OCI-LY7 (cell line): ENCODE results near the gene CLDN24. TPM values are rescaled to one million over a fixed set of nuclear protein-coding genes. Genes with fewer than 3 reads are reported as not detected.

ENCODE experiments used
- BruUV-seq: library from RNA; stranded (reverse); fragments of 400-500 nt; replicated peaks from 2 replicates; lab custom pipeline; 2021; lab: Mats Ljungman, UMichigan
- CTCF ChIA-PET: fragments of 300-600 bp; sonication (Branson Sonifier 250); formaldehyde crosslinking; loops from one replicate; lab custom pipeline; 2022; ENCODE audit warnings: antibody characterized with exemption; ENCODE audit not compliant: unreplicated experiment; lab: Charles Lee
- POLR2A ChIA-PET: fragments of 300-600 bp; sonication (Branson Sonifier 250); formaldehyde crosslinking; loops from one replicate; lab custom pipeline; 2022; ENCODE audit warnings: antibody characterized with exemption; lab: Charles Lee
- DNase-seq: peaks from one replicate; pipeline ENCODE4 v3.0.0-alpha.2; 2015; ENCODE audit warnings: low spot score
- H2AFZ ChIP-seq: fragments of 200-600 bp; sonication (generic), shearing (Covaris generic); 2 replicates; pipeline ENCODE4 v1.6.1; 2014; ENCODE audit warnings: mild to moderate bottlenecking, antibody characterized with exemption, low read length, moderate library complexity
- H3K27ac ChIP-seq: fragments of 200-600 bp; sonication (generic); 2 replicates; pipeline ENCODE4 v1.5.1; 2014; ENCODE audit warnings: mixed run types, low read depth, mild to moderate bottlenecking, moderate library complexity, low read length, inconsistent platforms; ENCODE audit not compliant: poor library complexity, severe bottlenecking
- H3K36me3 ChIP-seq: fragments of 200-600 bp; sonication (generic); 2 replicates; pipeline ENCODE4 v1.6.1; 2014; ENCODE audit warnings: mild to moderate bottlenecking, antibody characterized with exemption, low read length, moderate library complexity, mixed read lengths; ENCODE audit not compliant: insufficient read depth
- H3K4me1 ChIP-seq: fragments of 200-600 bp; sonication (generic); 2 replicates; pipeline ENCODE4 v1.5.1; 2014; ENCODE audit warnings: mild to moderate bottlenecking, low read length; ENCODE audit not compliant: insufficient read depth, poor library complexity, severe bottlenecking
- H3K4me2 ChIP-seq: fragments of 200-600 bp; sonication (generic); 2 replicates; pipeline ENCODE4 v1.6.1; 2014; ENCODE audit warnings: mild to moderate bottlenecking, low read length
- H3K4me3 ChIP-seq: fragments of 200-600 bp; sonication (generic); 2 replicates; pipeline ENCODE4 v1.5.1; 2014; ENCODE audit warnings: mild to moderate bottlenecking, low read depth, low read length; ENCODE audit not compliant: poor library complexity, severe bottlenecking
- H3K79me2 ChIP-seq: fragments of 200-600 bp; sonication (generic); 2 replicates; pipeline ENCODE4 v1.6.1; 2016; ENCODE audit warnings: low read depth, mild to moderate bottlenecking, low read length, moderate library complexity, mixed read lengths; ENCODE audit not compliant: insufficient read depth
- H3K9me2 ChIP-seq: fragments of 200-600 bp; sonication (generic); 2 replicates; pipeline ENCODE4 v1.6.1; 2016; ENCODE audit warnings: mild to moderate bottlenecking, low read length, mixed read lengths; ENCODE audit not compliant: insufficient read depth
- H3K9me3 ChIP-seq: fragments of 200-600 bp; sonication (generic); 2 replicates; pipeline ENCODE4 v1.6.1; 2014; ENCODE audit warnings: mild to moderate bottlenecking, mixed run types, low read length, mixed read lengths
- H4K20me1 ChIP-seq: fragments of 200-600 bp; sonication (generic); 2 replicates; pipeline ENCODE4 v1.6.1; 2014; ENCODE audit warnings: mild to moderate bottlenecking, antibody characterized with exemption, low read length, moderate library complexity, mixed read lengths; ENCODE audit not compliant: insufficient read depth
- CTCF ChIP-seq: fragments of 200-600 bp; sonication (generic); conservative IDR thresholded peaks from 2 replicates; pipeline ENCODE4 v1.5.1; 2014; ENCODE audit warnings: mild to moderate bottlenecking, antibody characterized with exemption, low read length, moderate library complexity, mixed read lengths
- EZH2phosphoT487 ChIP-seq: fragments of 200-600 bp; sonication (generic); IDR thresholded peaks from 2 replicates; pipeline ENCODE4 v1.6.1; 2018; ENCODE audit warnings: low read depth, borderline replicate concordance, mild to moderate bottlenecking, mixed run types, antibody characterized with exemption, low read length, moderate library complexity, mixed read lengths
- intact Hi-C: fragments of 100-400 bp; cut with micrococcal nuclease; formaldehyde crosslinking; loops from one replicate; pipeline ENCODE4 v1.10.0; 2022; ENCODE audit not compliant: unreplicated experiment
- total RNA-seq, 2 experiments: library from RNA; depleted of rRNA in 1 of 2; stranded (reverse); fragments of >200 nt in 1 of 2; shearing (Covaris generic) in 1 of 2; gene quantifications; 2 replicates each; pipeline ENCODE4 v1.2.3, GENCODE V29; 2014 to 2022

The CLDN24 gene
- total RNA-seq, 2 experiments from 2014 or later, result not detected

GRCh38 chr4:183295711-183296110 is 26.5 kb downstream of the CLDN24 start:
- Histone ChIP-seq H3K4me3 (no peak overlapping the region), H3K4me1 (no peaks in the 10 kb centered on the region), H3K4me2 (no peak overlapping the region), H3K9me3 (no peaks in the 10 kb centered on the region), H2AFZ (no peak overlapping the region), H3K9me2 (no peaks in the 10 kb centered on the region), H3K79me2 (no peaks in the 10 kb centered on the region), H3K36me3 (no peaks in the 10 kb centered on the region), H3K27ac (no peak overlapping the region), H4K20me1 (no peaks in the 10 kb centered on the region)
- no TSS peak for BruUV-seq
- ChIA-PET CTCF (no interaction called here), POLR2A (interaction anchor here (1.0 kb wide), 1 partner anchor 8 kb away, joined by 3 read pairs; no protein-coding TSS in a partner anchor)
- TF ChIP-seq EZH2phosphoT487, result no peak
- TF ChIP-seq CTCF, result no peak
- intact Hi-C loops, result no loop called here
- no peak for DNase-seq

- no TSS peak for BruUV-seq
- no peaks in the 10 kb centered on the region for H3K79me2 ChIP-seq
- no peaks in the 10 kb centered on the region for H3K36me3 ChIP-seq
- no peak overlapping the region for H3K4me2 ChIP-seq
- no peak overlapping the region for H3K27ac ChIP-seq
- no peak overlapping the region for H3K4me3 ChIP-seq
- DNase-seq, result no peak
- H3K9me3 ChIP-seq, result no peaks in the 10 kb centered on the region
- H3K4me1 ChIP-seq, result no peaks in the 10 kb centered on the region
- intact Hi-C loops, result no loop called here
- POLR2A ChIA-PET, result no interaction called here
- TF ChIP-seq CTCF (no peak), EZH2phosphoT487 (no peak)
- no peak overlapping the region for H2AFZ ChIP-seq
- CTCF ChIA-PET, result no interaction called here
- H3K9me2 ChIP-seq, result no peaks in the 10 kb centered on the region
- H4K20me1 ChIP-seq, result no peaks in the 10 kb centered on the region
These were observed 31.2 kb downstream of the CLDN24 start for GRCh38 chr4:183291070-183291469.

GRCh38 chr4:183289688-183290087 is 32.5 kb downstream of the CLDN24 start:
- intact Hi-C loops, result no loop called here
- Histone ChIP-seq H3K79me2 (no peaks in the 10 kb centered on the region), H3K4me1 (no peaks in the 10 kb centered on the region), H3K9me3 (no peaks in the 10 kb centered on the region), H3K4me2 (no peak overlapping the region), H3K4me3 (no peak overlapping the region), H3K36me3 (no peaks in the 10 kb centered on the region), H3K9me2 (no peaks in the 10 kb centered on the region), H2AFZ (peak overlapping the region; percentile 58; the same call in 1 of the 2 replicates), H4K20me1 (no peaks in the 10 kb centered on the region), H3K27ac (no peak overlapping the region)
- TF ChIP-seq CTCF, result no peak
- no peak for TF ChIP-seq EZH2phosphoT487
- CTCF ChIA-PET, result no interaction called here
- peak; percentile 7 for DNase-seq
- POLR2A ChIA-PET, result interaction anchor here (0.7 to 1.1 kb wide), 2 partner anchors 17 to 707 kb away, joined by 4 to 6 read pairs; no protein-coding TSS in a partner anchor
- no TSS peak for BruUV-seq
